ENCODE data around the gene FAM107B.

DNA sequence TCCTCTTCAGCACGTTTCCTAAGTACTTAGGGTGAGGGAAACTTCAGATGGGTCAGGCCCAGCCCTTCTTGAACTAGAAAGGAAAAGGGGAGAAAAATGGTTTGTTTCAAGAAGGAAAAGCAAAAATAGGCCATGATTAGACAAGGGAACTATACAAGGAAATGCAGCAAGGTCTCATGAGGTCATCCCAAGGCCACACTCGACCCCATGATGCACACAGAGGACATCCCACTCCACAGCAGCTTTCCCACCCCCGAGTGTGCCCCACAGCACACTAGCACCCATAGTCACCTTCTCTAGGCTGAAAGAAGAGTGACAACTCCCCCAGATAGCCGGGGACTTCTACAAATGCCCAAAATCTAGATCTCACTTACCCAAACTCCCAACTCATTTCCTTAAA is 173.4 kb downstream of the FAM107B start:
- no peak for TF ChIP-seq EZH2phosphoT487 (IDR thresholded peaks at IDR 0.05; ENCODE audit: unreplicated experiment)
- no peak for TF ChIP-seq EZH2 (IDR thresholded peaks at IDR 0.05; ENCODE audit: low read depth, unreplicated experiment)
- TF ChIP-seq JUNB (IDR thresholded peaks at IDR 0.05; ENCODE audit: unreplicated experiment), result no peak

Measured in GM23338 (cell line).